A549 (cell line): Measurements from ENCODE around the gene GET4. TPM values are rescaled to one million over a fixed set of nuclear protein-coding genes. Genes with fewer than 3 reads are reported as not detected.
"Not testable (repeated sequence)": the region's sequence is repeated elsewhere in the genome, so short reads cannot be mapped to it uniquely, and the experiment has no call there.

Source experiments
- ATAC-seq, 2 experiments: fragments of 200-7000 bp in 1 of 2; fragments of >200 bp in 1 of 2; cut with Nextera tagmentation in 1 of 2; cut with Tn5 transposase in 1 of 2; 3 replicates each; pipeline versions ENCODE4 v1.8.0 to v1.9.1; 2018 to 2020; ENCODE audit warnings: mild to moderate bottlenecking in 1 of 2, moderate library complexity in 1 of 2
- CTCF ChIA-PET: fragments of 300-600 bp; sonication (Branson Sonifier 250); formaldehyde crosslinking; extraction: SDS; loops from one replicate; lab custom pipeline; 2021; ENCODE audit warnings: antibody characterized with exemption, inconsistent platforms; lab: Yijun Ruan, JAX
- POLR2A ChIA-PET: fragments of 350-600 bp; formaldehyde crosslinking; extraction: SDS; loops from one replicate; lab custom pipeline; 2021; ENCODE audit warnings: antibody characterized with exemption, inconsistent platforms; lab: Yijun Ruan, JAX
- DNase-seq, 2 experiments: peaks; one replicate each; pipeline versions ENCODE4 v3.0.0 to v3.0.0-alpha.2; 2011 to 2016; ENCODE audit warnings: low read depth in 1 of 2, low spot score in 1 of 2
- FAIRE-seq: peaks from 2 replicates; lab custom pipeline; 2011; peaks lifted over from hg19 to GRCh38; lab: Jason Lieb, UNC
- H3K27ac ChIP-seq, 2 experiments: fragments of >200 bp; sonication (Bioruptor Twin); formaldehyde crosslinking; 3 replicates each; pipeline ENCODE4 v1.5.1; 2016 to 2017
- H3K4me1 ChIP-seq: fragments of >200 bp; sonication (Bioruptor Twin); formaldehyde crosslinking; 3 replicates; pipeline ENCODE4 v1.6.1; 2016
- H3K4me2 ChIP-seq: fragments of >200 bp; sonication (Bioruptor Twin); formaldehyde crosslinking; 3 replicates; pipeline ENCODE4 v1.6.1; 2016
- H3K4me3 ChIP-seq: fragments of >200 bp; sonication (Bioruptor Twin); formaldehyde crosslinking; 3 replicates; pipeline ENCODE4 v1.5.1; 2016
- H3K9me3 ChIP-seq: fragments of >200 bp; sonication (Bioruptor Twin); formaldehyde crosslinking; 3 replicates; pipeline ENCODE4 v1.6.1; 2016
- CEBPB ChIP-seq, 2 experiments: fragments of >200 bp in 1 of 2; sonication (Bioruptor Twin) in 1 of 2; formaldehyde crosslinking in 1 of 2; IDR thresholded peaks; 2 replicates each; pipeline ENCODE4 v1.6.1; 2012 to 2016
- CHD2 ChIP-seq: fragments of 150-350 bp; IDR thresholded peaks from 2 replicates; pipeline ENCODE4 v1.6.1; 2014; ENCODE audit warnings: low read length; ENCODE audit not compliant: partially characterized antibody
- EHF ChIP-seq: fragments of 250-450 bp; sonication (Bioruptor Pico); IDR thresholded peaks from 2 replicates; pipeline ENCODE4 v1.5.0; 2020; ENCODE audit warnings: mild to moderate bottlenecking
- EP300 ChIP-seq, 2 experiments: fragments of >200 bp; sonication (Bioruptor Twin); formaldehyde crosslinking; IDR thresholded peaks; 2 replicates in 1 of 2; 3 replicates in 1 of 2; pipeline ENCODE4 v1.6.1; 2016 to 2017
- ESRRA ChIP-seq: fragments of 150-350 bp; IDR thresholded peaks from 2 replicates; pipeline ENCODE4 v1.6.1; 2014; ENCODE audit warnings: mild to moderate bottlenecking, low read length, borderline replicate concordance
- FOSB ChIP-seq: fragments of 250-450 bp; sonication (Bioruptor Pico); IDR thresholded peaks from 2 replicates; pipeline ENCODE4 v1.5.0; 2020; ENCODE audit warnings: mild to moderate bottlenecking, moderate library complexity
- FOXS1 ChIP-seq: fragments of 250-450 bp; sonication (Bioruptor Pico); IDR thresholded peaks from 2 replicates; pipeline ENCODE4 v1.5.0; 2020; ENCODE audit warnings: mild to moderate bottlenecking, moderate library complexity
- GATA3 ChIP-seq: IDR thresholded peaks from 2 replicates; pipeline ENCODE4 v1.6.1; 2012; ENCODE audit warnings: borderline replicate concordance
- HEYL ChIP-seq: fragments of 250-450 bp; sonication (Bioruptor Pico); IDR thresholded peaks from 2 replicates; pipeline ENCODE4 v1.8.0; 2021; ENCODE audit warnings: mild to moderate bottlenecking, moderate library complexity
- HOXB13 ChIP-seq: fragments of 250-450 bp; sonication (Bioruptor Pico); IDR thresholded peaks from 2 replicates; pipeline ENCODE4 v1.5.0; 2020; ENCODE audit warnings: low read depth, mild to moderate bottlenecking, moderate library complexity
- HOXB5 ChIP-seq: fragments of 250-450 bp; sonication (Bioruptor Pico); IDR thresholded peaks from 2 replicates; pipeline ENCODE4 v1.5.0; 2020; ENCODE audit warnings: mild to moderate bottlenecking, moderate library complexity
- JUN ChIP-seq, 2 experiments: fragments of >200 bp; sonication (Bioruptor Twin); formaldehyde crosslinking; IDR thresholded peaks; 2 replicates in 1 of 2; 3 replicates in 1 of 2; pipeline ENCODE4 v1.6.1; 2016 to 2017
- MAZ ChIP-seq: fragments of 150-350 bp; IDR thresholded peaks from 2 replicates; pipeline ENCODE4 v1.6.1; 2014; ENCODE audit warnings: antibody characterized with exemption, low read depth, low read length, borderline replicate concordance
- MYC ChIP-seq: IDR thresholded peaks from 2 replicates; pipeline ENCODE4 v1.6.1; 2012; ENCODE audit warnings: mild to moderate bottlenecking, inconsistent platforms, low read length, improper control_type of control experiment, borderline replicate concordance
- NFE2L2 ChIP-seq: fragments of 150-350 bp; conservative IDR thresholded peaks from 2 replicates; pipeline ENCODE4 v1.6.1; 2014; ENCODE audit warnings: low read length
- NPAS2 ChIP-seq: fragments of 250-450 bp; sonication (Bioruptor Pico); IDR thresholded peaks from 2 replicates; pipeline ENCODE4 v1.8.0; 2022; ENCODE audit warnings: mild to moderate bottlenecking, moderate library complexity, borderline replicate concordance
- NR3C1 ChIP-seq: fragments of >200 bp; sonication (Bioruptor Twin); formaldehyde crosslinking; IDR thresholded peaks from 3 replicates; pipeline ENCODE4 v1.6.1; 2017
- POLR2AphosphoS2 ChIP-seq: conservative IDR thresholded peaks from 2 replicates; pipeline ENCODE4 v1.6.1; 2012; ENCODE audit warnings: low read length, improper control_type of control experiment, inconsistent platforms
- RARB ChIP-seq: fragments of 250-450 bp; sonication (Bioruptor Pico); IDR thresholded peaks from 2 replicates; pipeline ENCODE4 v1.8.0; 2021; ENCODE audit warnings: mild to moderate bottlenecking, moderate library complexity
- ZC3H11A ChIP-seq: fragments of 450-650 bp; IDR thresholded peaks from 2 replicates; pipeline ENCODE4 v1.6.1; 2014; ENCODE audit warnings: antibody characterized with exemption, mild to moderate bottlenecking
- ZFP36 ChIP-seq: fragments of 450-650 bp; IDR thresholded peaks from 2 replicates; pipeline ENCODE4 v1.6.1; 2014; ENCODE audit warnings: borderline replicate concordance; ENCODE audit not compliant: partially characterized antibody
- WGBS: methylation state at CpG from one replicate; pipeline ENCODE4 v1.1.6; 2017; ENCODE audit errors: missing lambda C conversion rate; 5-methylcytosine and 5-hydroxymethylcytosine counted together
- polyA plus RNA-seq, 4 experiments: library from polyadenylated mRNA; depleted of rRNA in 3 of 4; stranded (reverse); fragments of >200 nt; fragmentation: RNase III in 1 of 4; extraction: RNeasy Plus Mini Kit Qiagen cat#74134 plus additional on column Dnase treatment in 1 of 4; gene quantifications; 2 replicates in 3 of 4; 3 replicates in 1 of 4; pipeline ENCODE4 v1.2.3, GENCODE V29; 2011 to 2017
- TF ChIP-seq, protein P1 (sequence below): IDR thresholded peaks from 2 replicates; pipeline ENCODE4 v1.6.1; 2012
- TF ChIP-seq, protein P2 (sequence below): fragments of 150-350 bp; IDR thresholded peaks from 2 replicates; pipeline ENCODE4 v1.6.1; 2014; ENCODE audit warnings: low read depth, mild to moderate bottlenecking, low read length

GET4 gene
- polyA plus RNA-seq, 2 of the 4 experiments (the other 2 are of a cell fraction), result 26.1 to 37.0 TPM

GRCh38 chr7:845731-846130 is 30.6 kb upstream of the GET4 start:
- Histone ChIP-seq H3K27ac (no peak overlapping the region), H3K4me3 (no peak overlapping the region), H3K4me2 (no peak overlapping the region), H3K4me1 (no peaks in the 10 kb centered on the region), H3K9me3 (no peaks in the 10 kb centered on the region)
- POLR2A ChIA-PET, result no interaction called here
- ATAC-seq (no peak), FAIRE-seq (no peak), DNase-seq (no peak)
- TF ChIP-seq MAZ, result no peak
- no peak for TF ChIP-seq RARB (CRISPR knock-in tag)
- no peak for TF ChIP-seq FOSB (CRISPR knock-in tag)
- TF ChIP-seq, protein P1, sequence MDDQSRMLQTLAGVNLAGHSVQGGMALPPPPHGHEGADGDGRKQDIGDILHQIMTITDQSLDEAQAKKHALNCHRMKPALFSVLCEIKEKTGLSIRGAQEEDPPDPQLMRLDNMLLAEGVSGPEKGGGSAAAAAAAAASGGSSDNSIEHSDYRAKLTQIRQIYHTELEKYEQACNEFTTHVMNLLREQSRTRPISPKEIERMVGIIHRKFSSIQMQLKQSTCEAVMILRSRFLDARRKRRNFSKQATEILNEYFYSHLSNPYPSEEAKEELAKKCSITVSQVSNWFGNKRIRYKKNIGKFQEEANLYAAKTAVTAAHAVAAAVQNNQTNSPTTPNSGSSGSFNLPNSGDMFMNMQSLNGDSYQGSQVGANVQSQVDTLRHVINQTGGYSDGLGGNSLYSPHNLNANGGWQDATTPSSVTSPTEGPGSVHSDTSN, result no peak
- TF ChIP-seq HOXB5, result no peak
- CTCF ChIA-PET, result interaction anchor here (0.6 to 1.7 kb wide), 6 partner anchors 9 to 59 kb away, joined by 3 to 8 read pairs (median 6); partner anchors contain the start of gene SUN1
- 88% methylated on average over 11 of the region's 11 CpGs for WGBS

DNA sequence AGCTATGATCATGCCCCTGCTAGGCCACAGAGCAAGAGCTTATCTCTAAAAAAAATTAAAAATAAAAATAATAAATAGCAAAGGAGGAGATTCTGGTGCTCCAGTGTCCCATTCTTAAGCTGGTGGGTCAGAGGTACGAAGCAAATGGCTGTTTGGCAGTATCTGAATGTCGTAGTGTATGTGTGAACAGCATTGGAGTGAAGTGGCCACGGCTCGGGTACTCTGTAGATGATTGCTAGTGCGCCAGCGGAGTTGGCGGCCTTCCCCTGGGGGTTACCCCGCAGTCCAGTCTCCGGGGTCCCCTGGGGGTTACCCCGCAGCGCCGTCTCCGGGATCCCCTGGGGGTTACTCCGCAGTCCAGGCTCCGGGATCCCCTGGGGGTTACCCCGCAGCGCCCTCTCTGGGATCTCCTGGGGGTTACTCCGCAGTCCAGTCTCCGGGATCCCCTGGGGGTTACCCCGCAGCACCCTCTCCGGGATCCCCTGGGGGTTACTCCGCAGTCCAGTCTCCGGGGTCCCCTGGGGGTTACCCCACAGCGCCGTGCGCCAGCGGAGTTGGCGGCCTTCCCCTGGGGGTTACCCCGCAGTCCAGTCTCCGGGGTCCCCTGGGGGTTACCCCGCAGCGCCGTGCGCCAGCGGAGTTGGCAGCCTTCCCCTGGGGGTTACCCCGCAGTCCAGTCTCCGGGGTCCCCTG is 29.2 kb upstream of the GET4 start:
- ATAC-seq, H3K4me2 ChIP-seq, H3K4me3 ChIP-seq, H3K27ac ChIP-seq, FAIRE-seq, H3K9me3 ChIP-seq, H3K4me1 ChIP-seq, POLR2A ChIA-PET, DNase-seq: not testable (repeated sequence)
- CTCF ChIA-PET, result interaction anchor here (0.7 to 1.5 kb wide), 5 partner anchors 11 to 27 kb away, joined by 3 to 6 read pairs (median 3); no protein-coding TSS in a partner anchor
- WGBS, result 96% methylated on average over 21 of the region's 37 CpGs

- CTCF ChIA-PET, result interaction anchor here (1.2 to 1.7 kb wide), 3 partner anchors 9 to 25 kb away, joined by 4 to 5 read pairs (median 5); no protein-coding TSS in a partner anchor
- DNase-seq, POLR2A ChIA-PET, H3K4me3 ChIP-seq, H3K27ac ChIP-seq, ATAC-seq, FAIRE-seq, H3K9me3 ChIP-seq, H3K4me2 ChIP-seq, H3K4me1 ChIP-seq: not testable (repeated sequence)
- WGBS, result 100% methylated on average over 5 of the region's 28 CpGs
Observed at GRCh38 chr7:847728-848127, 28.6 kb upstream of the GET4 start.

GRCh38 chr7:849145-849544 is 27.2 kb upstream of the GET4 start:
- no peak overlapping the region for H3K4me3 ChIP-seq
- TF ChIP-seq JUN (IDR thresholded peaks at IDR 0.05) (no peak), HEYL (CRISPR knock-in tag) (no peak), ZC3H11A (no peak), EHF (no peak), POLR2AphosphoS2 (no peak), HOXB13 (CRISPR knock-in tag) (no peak), NFE2L2 (no peak), HOXB5 (no peak)
- TF ChIP-seq, protein P2, sequence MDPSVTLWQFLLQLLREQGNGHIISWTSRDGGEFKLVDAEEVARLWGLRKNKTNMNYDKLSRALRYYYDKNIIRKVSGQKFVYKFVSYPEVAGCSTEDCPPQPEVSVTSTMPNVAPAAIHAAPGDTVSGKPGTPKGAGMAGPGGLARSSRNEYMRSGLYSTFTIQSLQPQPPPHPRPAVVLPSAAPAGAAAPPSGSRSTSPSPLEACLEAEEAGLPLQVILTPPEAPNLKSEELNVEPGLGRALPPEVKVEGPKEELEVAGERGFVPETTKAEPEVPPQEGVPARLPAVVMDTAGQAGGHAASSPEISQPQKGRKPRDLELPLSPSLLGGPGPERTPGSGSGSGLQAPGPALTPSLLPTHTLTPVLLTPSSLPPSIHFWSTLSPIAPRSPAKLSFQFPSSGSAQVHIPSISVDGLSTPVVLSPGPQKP, result no peak
- CTCF ChIA-PET, result interaction anchor here (1.0 to 1.7 kb wide), 3 partner anchors 10 to 24 kb away, joined by 3 to 5 read pairs (median 4); no protein-coding TSS in a partner anchor
- H3K4me2 ChIP-seq, result no peak overlapping the region
- 86% methylated on average over 14 of the region's 14 CpGs for WGBS
- POLR2A ChIA-PET, result no interaction called here
- H3K27ac ChIP-seq, result no peak overlapping the region
- DNase-seq (no peak), ATAC-seq (no peak), FAIRE-seq (no peak)
- no peaks in the 10 kb centered on the region for H3K4me1 ChIP-seq
- no peaks in the 10 kb centered on the region for H3K9me3 ChIP-seq

DNA sequence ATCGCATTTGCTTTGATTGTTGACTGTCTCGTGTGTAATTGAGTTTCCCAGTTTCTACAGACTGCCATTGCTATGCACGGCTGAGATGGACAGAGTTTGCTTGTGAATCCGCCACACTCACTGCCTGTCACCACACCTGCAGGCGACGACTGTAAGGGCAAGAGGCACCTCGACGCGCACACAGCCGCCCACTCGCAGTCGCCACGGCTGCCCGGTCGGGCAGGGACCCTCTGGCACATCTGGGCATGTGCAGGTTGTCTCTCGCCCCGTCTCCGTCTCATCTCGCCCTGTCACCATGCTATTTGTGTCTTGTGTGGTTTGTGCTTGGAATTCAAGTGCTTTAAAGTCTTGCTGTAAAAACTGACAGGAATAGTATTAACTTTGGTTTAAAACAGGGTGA is 26.6 kb upstream of the GET4 start:
- ChIA-PET POLR2A (no interaction called here), CTCF (interaction anchor here (1.0 kb wide), 1 partner anchor 23 kb away, joined by 3 read pairs; no protein-coding TSS in a partner anchor)
- TF ChIP-seq EP300 (IDR thresholded peaks at IDR 0.05) (no peak), NPAS2 (CRISPR knock-in tag) (no peak), CHD2 (no peak), ZFP36 (no peak), HOXB13 (CRISPR knock-in tag) (no peak), CEBPB (IDR thresholded peaks at IDR 0.05) (no peak), HOXB5 (no peak), ESRRA (no peak), GATA3 (no peak), MYC (no peak), FOXS1 (CRISPR knock-in tag) (no peak), NR3C1 (no peak)
- Histone ChIP-seq H3K9me3 (no peaks in the 10 kb centered on the region), H3K27ac (no peak overlapping the region), H3K4me3 (no peak overlapping the region), H3K4me1 (no peaks in the 10 kb centered on the region), H3K4me2 (no peak overlapping the region)
- ATAC-seq, result no peak
- DNase-seq, result no peak
- 93% methylated on average over 19 of the region's 19 CpGs for WGBS
- FAIRE-seq, result no peak
